Activated CD8-positive, alpha-beta memory T cell treated with anti-CD3 and anti-CD28 coated beads for 48 hours (primary cell): ENCODE data around the gene WNT6.
A peak's percentile ranks its signal among the peaks of the same experiment; 100 is the strongest.

Experiments
- DNase-seq, 3 experiments: peaks; one replicate each; pipeline ENCODE4 v3.0.0-alpha.2; 2020; ENCODE audit warnings: low read depth in 2 of 3, low spot score in 2 of 3

The WNT6 gene

GRCh38 chr2:218857371-218858137, 2.1 kb upstream of the WNT6 start:
- no peak for DNase-seq

- DNase-seq = no peak
These were observed 1.5 kb upstream of the WNT6 start for GRCh38 chr2:218858138-218858445.

- DNase-seq = no peak
These were observed 692 bp upstream of the WNT6 start for GRCh38 chr2:218858671-218859555.

- no peak for DNase-seq
These were observed 605 bp downstream of the WNT6 start for GRCh38 chr2:218859988-218860831.

GRCh38 chr2:218860950-218861381, 1.4 kb downstream of the WNT6 start:
- DNase-seq = no peak

- DNase-seq = no peak
These were observed 2.2 kb downstream of the WNT6 start for GRCh38 chr2:218861645-218862318.

- no peak for DNase-seq
These were observed 3.5 kb downstream of the WNT6 start for GRCh38 chr2:218863021-218863520.

GRCh38 chr2:218865396-218865795, 5.8 kb downstream of the WNT6 start:
- DNase-seq = no peak

- DNase-seq = no peak
These were observed 6.4 kb downstream of the WNT6 start for GRCh38 chr2:218865999-218866398.

- no peak for DNase-seq
These were observed 8.3 kb downstream of the WNT6 start for GRCh38 chr2:218867900-218868299.

GRCh38 chr2:218869064-218869463, 9.5 kb downstream of the WNT6 start:
- DNase-seq = no peak

GRCh38 chr2:218870984-218871344, 11.4 kb downstream of the WNT6 start:
- DNase-seq = no peak

GRCh38 chr2:218871345-218872302, 12.0 kb downstream of the WNT6 start:
- DNase-seq = no peak

- DNase-seq = no peak
These were observed 13.2 kb downstream of the WNT6 start for GRCh38 chr2:218872645-218873358.

GRCh38 chr2:218873359-218874194, 14.0 kb downstream of the WNT6 start:
- no peak for DNase-seq

- no peak for DNase-seq
These were observed 16.2 kb downstream of the WNT6 start for GRCh38 chr2:218875692-218876246.

- DNase-seq = peak in 1 of 3 experiments; percentile 58
These were observed 17.1 kb downstream of the WNT6 start for GRCh38 chr2:218876562-218877219.
